ENCODE data around the gene SNX8. TPM values are rescaled to one million over a fixed set of nuclear protein-coding genes. Genes with fewer than 3 reads are reported as not detected.

Gene SNX8
- total RNA-seq, 2 donors from 2014 or later: 10.7 to 29.2 TPM

- Histone ChIP-seq H3K4me3 (no peak overlapping the region), H3K27me3 (replicated peaks; ENCODE audit: insufficient read depth) (no peaks in the 10 kb centered on the region), H3K36me3 (no peaks in the 10 kb centered on the region)
These were observed 89.3 kb downstream of the SNX8 start for GRCh38 chr7:2224934-2225333.

GRCh38 chr7:2224491-2224928 lies 89.7 kb downstream of the SNX8 start:
- intact Hi-C loops (cut with DNase I): no loop called here
- Histone ChIP-seq H3K27ac (no peak overlapping the region), H3K27me3 (replicated peaks; ENCODE audit: insufficient read depth) (no peaks in the 10 kb centered on the region), H3K4me1 (replicated peaks) (no peaks in the 10 kb centered on the region), H3K9me3 (no peaks in the 10 kb centered on the region), H3K4me3 (no peak overlapping the region), H3K36me3 (no peaks in the 10 kb centered on the region)
- WGBS: 92% methylated on average over 13 of the region's 13 CpGs
- no peak for DNase-seq (ENCODE audit: low spot score)
- no peak for TF ChIP-seq POLR2A (IDR thresholded peaks at IDR 0.05)
- no peak for TF ChIP-seq CTCF (IDR thresholded peaks at IDR 0.05)
- no peak for TF ChIP-seq POLR2AphosphoS5 (IDR thresholded peaks at IDR 0.05)

More at GRCh38 chr7:2224934-2225333, 89.3 kb downstream of the SNX8 start:
- H3K27ac ChIP-seq: no peak overlapping the region
- no peaks in the 10 kb centered on the region for H3K4me1 ChIP-seq (replicated peaks)
- TF ChIP-seq POLR2AphosphoS5 (IDR thresholded peaks at IDR 0.05): no peak
- TF ChIP-seq POLR2A (IDR thresholded peaks at IDR 0.05): no peak
- TF ChIP-seq CTCF (IDR thresholded peaks at IDR 0.05): no peak
- no peak for DNase-seq (ENCODE audit: low spot score)
- intact Hi-C loops (cut with DNase I): no loop called here
- H3K9me3 ChIP-seq: no peaks in the 10 kb centered on the region
- 60% methylated on average over 4 of the region's 4 CpGs for WGBS

- Histone ChIP-seq H3K4me1 (replicated peaks) (no peaks in the 10 kb centered on the region), H3K4me3 (no peak overlapping the region), H3K9me3 (no peaks in the 10 kb centered on the region), H3K36me3 (no peaks in the 10 kb centered on the region), H3K27me3 (replicated peaks; ENCODE audit: insufficient read depth) (no peaks in the 10 kb centered on the region), H3K27ac (no peak overlapping the region)
- 96% methylated on average over 9 of the region's 17 CpGs for WGBS
- no peak for DNase-seq (ENCODE audit: low spot score)
- TF ChIP-seq POLR2AphosphoS5 (IDR thresholded peaks at IDR 0.05) (no peak), CTCF (IDR thresholded peaks at IDR 0.05) (no peak), POLR2A (IDR thresholded peaks at IDR 0.05) (no peak)
- intact Hi-C loops (cut with DNase I): no loop called here
These were observed 90.9 kb downstream of the SNX8 start for GRCh38 chr7:2223321-2223720.

- H3K4me1 ChIP-seq (replicated peaks): no peaks in the 10 kb centered on the region
- H3K4me3 ChIP-seq: no peak overlapping the region
- H3K27me3 ChIP-seq (replicated peaks; ENCODE audit: insufficient read depth): no peaks in the 10 kb centered on the region
- no peak for TF ChIP-seq POLR2A (IDR thresholded peaks at IDR 0.05)
- no peak for TF ChIP-seq CTCF (IDR thresholded peaks at IDR 0.05)
- no peak for TF ChIP-seq POLR2AphosphoS5 (IDR thresholded peaks at IDR 0.05)
- H3K9me3 ChIP-seq: no peaks in the 10 kb centered on the region
- WGBS: 94% methylated on average over 21 of the region's 22 CpGs
- H3K27ac ChIP-seq: no peak overlapping the region
- intact Hi-C loops (cut with DNase I): no loop called here
- no peak for DNase-seq (ENCODE audit: low spot score)
- peaks cover 0 to 3% of the 10 kb centered on the region in 2 donors for H3K36me3 ChIP-seq
These were observed 91.7 kb downstream of the SNX8 start for GRCh38 chr7:2222516-2222915.

GRCh38 chr7:2220954-2221353 lies 93.3 kb downstream of the SNX8 start:
- TF ChIP-seq POLR2AphosphoS5 (IDR thresholded peaks at IDR 0.05) (no peak), CTCF (IDR thresholded peaks at IDR 0.05) (no peak), POLR2A (IDR thresholded peaks at IDR 0.05) (no peak)
- H3K36me3 ChIP-seq: peaks cover 0 to 16% of the 10 kb centered on the region in 2 donors
- intact Hi-C loops (cut with DNase I): no loop called here

More at GRCh38 chr7:2220954-2221353, 93.3 kb downstream of the SNX8 start:
- Histone ChIP-seq H3K9me3 (no peaks in the 10 kb centered on the region), H3K27ac (no peak overlapping the region), H3K27me3 (replicated peaks; ENCODE audit: insufficient read depth) (no peaks in the 10 kb centered on the region), H3K4me1 (replicated peaks) (no peaks in the 10 kb centered on the region), H3K4me3 (no peak overlapping the region)
- DNase-seq (ENCODE audit: low spot score): no peak
- WGBS: 91% methylated on average over 16 of the region's 17 CpGs

Measured in prostate gland (tissue), 2 donors.